K562 (cell line): ENCODE data around the gene EXOSC9. TPM values are rescaled to one million over a fixed set of nuclear protein-coding genes. Genes with fewer than 3 reads are reported as not detected.

Source experiments
- ATAC-seq: fragments of 200-7000 bp; cut with Tn5 transposase; 3 replicates; pipeline ENCODE4 v1.9.1; 2020; ENCODE audit warnings: moderate library complexity
- BruUV-seq: library from RNA; stranded (reverse); fragments of 400-500 nt; replicated peaks from 2 replicates; lab custom pipeline; 2021; lab: Mats Ljungman, UMichigan
- CTCF ChIA-PET: fragments of 300-600 bp; formaldehyde crosslinking; extraction: SDS; loops from one replicate; lab custom pipeline; 2021; ENCODE audit warnings: low intra/inter-chr PET ratio; lab: Yijun Ruan, JAX
- POLR2A ChIA-PET: fragments of 300-600, 350-650 bp; sonication (Branson Sonifier 250); formaldehyde crosslinking; extraction: SDS; loops from one replicate; lab custom pipeline; 2021; ENCODE audit warnings: antibody characterized with exemption, inconsistent platforms; lab: Yijun Ruan, JAX
- DNase-seq, 4 experiments: peaks; one replicate each; pipeline versions ENCODE4 v3.0.0 to v3.0.0-alpha.2; 2011 to 2018; ENCODE audit warnings: low spot score in 3 of 4, mixed read lengths in 3 of 4; ENCODE audit errors: extremely low read depth in 1 of 4
- FAIRE-seq: peaks from 2 replicates; lab custom pipeline; 2011; peaks lifted over from hg19 to GRCh38; lab: Jason Lieb, UNC
- H2AFZ ChIP-seq: 2 replicates; pipeline ENCODE4 v1.6.0; 2011; ENCODE audit warnings: low read depth, low read length, control low read depth, inconsistent platforms
- H3K27ac ChIP-seq: fragments of 200-600 bp; 3 replicates; pipeline ENCODE4 v1.8.0; 2011; ENCODE audit warnings: low read depth, mild to moderate bottlenecking, control low read depth, inconsistent platforms, low read length, moderate library complexity, mixed read lengths; ENCODE audit errors: extremely low read depth
- H3K27me3 ChIP-seq, 2 experiments: fragments of 300-600 bp in 1 of 2; 2 replicates in 1 of 2; 3 replicates in 1 of 2; pipeline versions ENCODE4 v1.6.0 to v1.8.0; 2011; ENCODE audit warnings: inconsistent platforms in 2 of 2, low read length in 2 of 2, mild to moderate bottlenecking in 1 of 2, mixed read lengths in 1 of 2, moderate library complexity in 1 of 2; ENCODE audit not compliant: control insufficient read depth in 2 of 2, insufficient read depth in 2 of 2
- H3K36me3 ChIP-seq: fragments of 300-600 bp; 3 replicates; pipeline ENCODE4 v1.8.0; 2011; ENCODE audit warnings: mild to moderate bottlenecking, low read length, inconsistent platforms; ENCODE audit not compliant: control insufficient read depth, insufficient read depth
- H3K4me1 ChIP-seq, 2 experiments: fragments of 200-600 bp in 1 of 2; replicated peaks in 1 of 2; 2 replicates in 1 of 2; 3 replicates in 1 of 2; pipeline versions ENCODE4 v1.5.1 to v1.8.0; 2011; ENCODE audit warnings: inconsistent platforms in 2 of 2, low read length in 2 of 2, mild to moderate bottlenecking in 1 of 2, mixed read lengths in 1 of 2, moderate library complexity in 1 of 2; ENCODE audit not compliant: control insufficient read depth in 2 of 2, insufficient read depth in 2 of 2
- H3K4me2 ChIP-seq: 2 replicates; pipeline ENCODE4 v1.6.1; 2011; ENCODE audit warnings: low read length, control low read depth, inconsistent platforms, mixed read lengths; ENCODE audit not compliant: insufficient read depth
- H3K4me3 ChIP-seq: fragments of 200-600 bp; sonication (generic), shearing (Covaris generic); 2 replicates; pipeline ENCODE4 v1.5.1; 2016; ENCODE audit warnings: control low read depth, inconsistent platforms
- H3K79me2 ChIP-seq: fragments of 200-600 bp; 3 replicates; pipeline ENCODE4 v1.8.0; 2011; ENCODE audit warnings: low read length, inconsistent platforms; ENCODE audit not compliant: control insufficient read depth, insufficient read depth
- H3K9ac ChIP-seq, 2 experiments: 2 replicates each; pipeline versions ENCODE4 v1.6.0 to v1.6.1; 2011; ENCODE audit warnings: low read depth in 2 of 2, low read length in 2 of 2, control low read depth in 1 of 2, inconsistent platforms in 1 of 2, mild to moderate bottlenecking in 1 of 2, mixed read lengths in 1 of 2; ENCODE audit not compliant: insufficient read depth in 1 of 2
- H3K9me1 ChIP-seq: one replicate; pipeline ENCODE4 v1.6.0; 2011; ENCODE audit warnings: inconsistent platforms, mild to moderate bottlenecking, low read length, moderate library complexity; ENCODE audit not compliant: control insufficient read depth, insufficient read depth
- H3K9me3 ChIP-seq: replicated peaks from 2 replicates; pipeline ENCODE4 v1.5.1; 2011; ENCODE audit warnings: low read depth, low read length, inconsistent platforms; ENCODE audit not compliant: control insufficient read depth, insufficient read depth
- H4K20me1 ChIP-seq: replicated peaks from 2 replicates; pipeline ENCODE4 v1.6.1; 2011; ENCODE audit warnings: low read length, inconsistent platforms, mixed read lengths; ENCODE audit not compliant: control insufficient read depth, insufficient read depth
- ATF2 ChIP-seq: sonication (generic); formaldehyde crosslinking; IDR thresholded peaks from 2 replicates; pipeline ENCODE4 v1.8.1; 2022; ENCODE audit warnings: missing genetic modification reagents
- ETV6 ChIP-seq, 3 experiments: fragments of 150-350 bp in 1 of 3; sonication (generic) in 1 of 3; formaldehyde crosslinking in 1 of 3; IDR thresholded peaks; 2 replicates each; pipeline versions ENCODE4 v1.6.1 to v1.8.0; 2014 to 2022; ENCODE audit warnings: borderline replicate concordance in 2 of 3, low read depth in 2 of 3, antibody characterized with exemption in 1 of 3, low read length in 1 of 3, mild to moderate bottlenecking in 1 of 3, missing genetic modification reagents in 1 of 3
- FOS ChIP-seq: IDR thresholded peaks from 3 replicates; pipeline ENCODE4 v1.6.1; 2011; ENCODE audit not compliant: insufficient read length; ENCODE audit errors: extremely low read depth
- FOSL1 ChIP-seq: fragments of 200-800 bp; sonication (Bioruptor generic); conservative IDR thresholded peaks from 2 replicates; pipeline ENCODE4 v1.6.1; 2016; ENCODE audit warnings: missing genetic modification characterization, missing compliant biosample characterization
- HINFP ChIP-seq: fragments of 450-650 bp; conservative IDR thresholded peaks from 2 replicates; pipeline ENCODE4 v1.6.1; 2016; ENCODE audit warnings: missing genetic modification characterization, low read depth, mild to moderate bottlenecking, control low read depth, missing compliant biosample characterization
- PHF8 ChIP-seq: fragments of 200-600 bp; sonication (generic); IDR thresholded peaks from 2 replicates; pipeline ENCODE4 v1.6.1; 2012; ENCODE audit warnings: mixed run types, mild to moderate bottlenecking, inconsistent platforms, low read length, moderate library complexity, borderline replicate concordance
- POLR2B ChIP-seq: fragments of 450-650 bp; IDR thresholded peaks from 2 replicates; pipeline ENCODE4 v1.6.1; 2018; ENCODE audit warnings: low read depth; ENCODE audit not compliant: partially characterized antibody
- TAF1 ChIP-seq: IDR thresholded peaks from 2 replicates; pipeline ENCODE4 v1.6.1; 2011; ENCODE audit warnings: mild to moderate bottlenecking, low read length, moderate library complexity; ENCODE audit not compliant: insufficient read depth, control insufficient read depth, severe bottlenecking; ENCODE audit errors: extremely low read depth
- WGBS: fragments of 100-300 bp; shearing (Covaris generic); methylation state at CpG from one replicate; pipeline ENCODE4 v1.1.6; 2016; ENCODE audit warnings: low coverage, mixed read lengths; ENCODE audit not compliant: insufficient coverage; ENCODE audit errors: missing lambda C conversion rate; 5-methylcytosine and 5-hydroxymethylcytosine counted together
- in situ Hi-C: fragments of 300-500 bp; cut with MboI; formaldehyde crosslinking; loops from 4 replicates; pipeline ENCODE4 v1.15.0; 2018; ENCODE audit warnings: inconsistent platforms, mixed read lengths
- intact Hi-C: fragments of 100-400 bp; cut with micrococcal nuclease; formaldehyde crosslinking; loops from 2 replicates; pipeline ENCODE4 v1.14.2; 2022
- polyA plus RNA-seq, 8 experiments: library from polyadenylated mRNA; depleted of rRNA in 4 of 8; stranded (reverse) in 5 of 8; unstranded in 3 of 8; fragments of >200 nt; fragmentation: Nextera tagmentation in 2 of 8; fragmentation: Illumina TruSeq in 1 of 8; extraction: Ambion mirVana in 2 of 8; extraction: Trizol in 1 of 8; gene quantifications; 2 replicates each; pipeline versions ENCODE4 v1.2.1 to v1.2.3, GENCODE V29; 2011 to 2014; ENCODE audit warnings: inconsistent platforms in 1 of 8, missing spikeins in 1 of 8
- total RNA-seq, 7 experiments: library from RNA; depleted of rRNA in 6 of 7; stranded (reverse); fragments of >200 nt in 6 of 7; fragmentation: Illumina TruSeq in 2 of 7; extraction: Trizol in 2 of 7; gene quantifications; 2 replicates each; pipeline versions ENCODE4 v1.2.1 to v1.2.3, GENCODE V29; 2011 to 2021; ENCODE audit warnings: low replicate concordance in 1 of 7

The EXOSC9 gene
- total and polyA plus RNA-seq, 9 of the 15 experiments (the other 6 are each of a cell fraction or from before 2014, with no cell fraction given) = 64.7 to 166 (median 115) TPM

- Histone ChIP-seq H3K27ac (no peak overlapping the region), H3K36me3 (no peaks in the 10 kb centered on the region), H3K9me3 (no peaks in the 10 kb centered on the region), H4K20me1 (no peaks in the 10 kb centered on the region), H3K4me2 (no peak overlapping the region), H2AFZ (no peak overlapping the region), H3K4me1 (peaks cover 0 to 10% of the 10 kb centered on the region in 2 experiments; a peak in 2 of 5 replicates), H3K27me3 (peaks cover 41 to 59% of the 10 kb centered on the region in 2 experiments), H3K79me2 (no peaks in the 10 kb centered on the region), H3K9ac (no peak overlapping the region), H3K9me1 (no peaks in the 10 kb centered on the region), H3K4me3 (no peak overlapping the region)
- WGBS = 2% methylated on average over 4 of the region's 4 CpGs
- ChIA-PET POLR2A (interaction anchor here (1.0 to 1.1 kb wide), 2 partner anchors 15 to 27 kb away, joined by 3 read pairs; no protein-coding TSS in a partner anchor), CTCF (no interaction called here)
- intact Hi-C loops = no loop called here
- no peak for TF ChIP-seq ETV6 (IDR thresholded peaks at IDR 0.05; ENCODE audit: borderline replicate concordance in 1 of 2, low read depth in 2 of 2, low read length in 1 of 2)
- no peak for TF ChIP-seq ETV6 (CRISPR knock-in tag; IDR thresholded peaks at IDR 0.05; ENCODE audit: borderline replicate concordance)
- TF ChIP-seq FOS = no peak
- no peak for TF ChIP-seq TAF1
- no peak for ATAC-seq
- no TSS peak for BruUV-seq
- in situ Hi-C loops = no loop called here
- FAIRE-seq = no peak
- no peak for DNase-seq
Observed at GRCh38 chr4:121767166-121767565, 34.0 kb upstream of the EXOSC9 start.

- CTCF ChIA-PET = no interaction called here
- H3K4me1 ChIP-seq = peaks cover 0 to 10% of the 10 kb centered on the region in 2 experiments; a peak in 3 of 5 replicates
- no TSS peak for BruUV-seq
- in situ Hi-C loops = no loop called here
- peaks cover 30 to 50% of the 10 kb centered on the region in 2 experiments for H3K27me3 ChIP-seq
- no peak overlapping the region for H3K27ac ChIP-seq
- FAIRE-seq (no peak), ATAC-seq (no peak), DNase-seq (no peak)
- H2AFZ ChIP-seq = no peak overlapping the region
- H3K9me1 ChIP-seq = no peaks in the 10 kb centered on the region
- WGBS = 6% methylated on average over 2 of the region's 2 CpGs
- H4K20me1 ChIP-seq = no peaks in the 10 kb centered on the region
- no peaks in the 10 kb centered on the region for H3K9me3 ChIP-seq
- intact Hi-C loops = no loop called here
- H3K36me3 ChIP-seq = no peaks in the 10 kb centered on the region
- H3K9ac ChIP-seq = no peak overlapping the region
- POLR2A ChIA-PET = no interaction called here
- no peak overlapping the region for H3K4me2 ChIP-seq
- TF ChIP-seq HINFP (tag) (no peak), FOSL1 (tag) (no peak), ATF2 (CRISPR knock-in tag) (no peak), POLR2B (no peak), PHF8 (no peak)
- TF ChIP-seq, all 486 proteins: peak for 0
- H3K79me2 ChIP-seq = no peaks in the 10 kb centered on the region
- no peak overlapping the region for H3K4me3 ChIP-seq
Observed at GRCh38 chr4:121769341-121769740, 31.8 kb upstream of the EXOSC9 start.
